Measurements from ENCODE around the gene MAB21L3.

MAB21L3 gene

DNA sequence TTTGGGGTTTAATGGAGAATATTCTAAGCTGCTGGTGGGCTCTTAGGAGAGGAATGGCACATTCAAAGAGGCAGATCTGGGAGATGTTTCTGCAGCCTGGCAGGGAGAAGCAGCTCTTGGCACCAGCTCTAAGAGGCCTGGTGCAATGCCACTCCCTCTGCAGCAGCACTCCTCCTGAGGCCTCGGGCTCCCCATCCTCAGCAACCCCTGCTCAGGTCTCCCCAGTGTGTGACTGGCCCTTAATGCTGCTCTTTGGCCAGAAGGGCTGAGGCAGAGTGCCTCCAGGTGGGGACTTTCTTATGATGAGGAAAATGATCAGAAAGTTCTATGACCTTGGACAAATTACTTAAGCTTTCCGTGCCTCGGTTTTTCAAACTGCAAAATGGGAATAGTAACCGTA, 55.5 kb downstream of the MAB21L3 start:
- DNase-seq = no peak

DNA sequence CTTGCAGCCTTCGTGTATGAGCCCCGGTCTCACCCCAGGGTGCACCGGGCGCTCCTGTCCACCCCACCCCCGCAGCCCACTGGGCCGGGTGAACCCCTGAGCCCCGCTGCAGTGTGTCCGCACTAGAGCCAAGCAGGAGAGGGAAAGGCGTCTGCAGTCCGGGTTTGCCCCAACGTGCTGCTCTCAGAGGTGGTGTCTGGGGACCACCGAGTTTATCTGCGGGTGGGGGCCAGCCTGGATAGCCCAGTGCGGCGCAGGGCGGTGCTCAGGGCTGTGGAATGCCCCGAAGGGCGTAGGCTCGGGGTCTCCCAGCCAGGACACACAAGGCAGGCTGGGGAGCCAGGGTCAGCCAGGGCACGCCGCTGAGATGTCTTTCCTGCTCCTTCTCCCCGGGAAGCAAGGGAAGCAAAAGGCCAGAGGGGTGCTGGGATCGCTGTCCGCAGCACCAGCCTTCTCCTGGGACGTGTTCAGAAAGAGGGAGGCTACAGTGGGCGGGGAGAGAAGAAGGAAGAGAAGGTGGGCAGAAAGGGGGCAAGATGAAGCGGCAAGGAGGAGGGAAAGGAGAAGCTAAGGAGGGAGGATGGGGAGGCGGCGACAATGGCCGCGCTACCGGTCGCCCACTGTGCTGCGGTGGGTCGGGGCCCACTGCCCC, 56.6 kb downstream of the MAB21L3 start:
- peak in 1 of 6 experiments; percentile 27 for DNase-seq

DNA sequence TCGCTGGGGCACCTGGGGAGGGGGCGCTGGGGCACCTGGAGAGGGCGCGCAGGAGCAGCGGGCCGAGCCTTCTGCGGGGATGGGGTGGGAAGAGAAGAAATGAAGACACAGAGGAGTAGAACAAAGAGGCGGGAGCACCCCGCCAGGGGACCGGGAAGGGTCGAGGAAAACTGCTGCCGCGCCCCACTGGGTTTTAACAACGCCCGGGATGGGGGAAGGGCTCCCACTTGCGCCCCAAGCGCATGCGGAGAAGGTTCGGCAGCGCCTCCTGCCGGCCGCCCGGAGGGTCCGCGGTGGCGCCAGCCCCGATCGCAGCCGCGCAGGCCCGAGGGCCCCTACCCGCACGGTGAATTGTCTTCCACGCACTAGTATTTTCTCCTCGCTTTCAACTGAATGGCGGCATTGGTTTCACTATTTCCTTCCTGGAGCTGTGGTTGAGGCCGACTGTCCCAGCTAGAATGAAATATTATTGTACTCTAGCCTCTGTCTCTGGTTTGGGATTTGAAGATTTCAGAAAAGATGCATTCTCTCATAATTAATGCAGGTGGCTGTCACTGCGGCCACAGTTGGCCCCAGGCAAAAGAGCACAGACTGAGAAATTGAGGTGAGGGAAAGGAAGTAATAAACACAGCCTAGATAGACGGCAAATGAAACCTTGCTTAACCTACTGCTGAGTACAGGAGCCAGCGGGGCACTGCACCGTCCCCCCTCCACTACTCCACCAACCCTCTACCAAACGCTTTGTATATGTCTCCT, 57.3 kb downstream of the MAB21L3 start:
- peak; percentile 70 to 87 (median 78) for DNase-seq

DNA sequence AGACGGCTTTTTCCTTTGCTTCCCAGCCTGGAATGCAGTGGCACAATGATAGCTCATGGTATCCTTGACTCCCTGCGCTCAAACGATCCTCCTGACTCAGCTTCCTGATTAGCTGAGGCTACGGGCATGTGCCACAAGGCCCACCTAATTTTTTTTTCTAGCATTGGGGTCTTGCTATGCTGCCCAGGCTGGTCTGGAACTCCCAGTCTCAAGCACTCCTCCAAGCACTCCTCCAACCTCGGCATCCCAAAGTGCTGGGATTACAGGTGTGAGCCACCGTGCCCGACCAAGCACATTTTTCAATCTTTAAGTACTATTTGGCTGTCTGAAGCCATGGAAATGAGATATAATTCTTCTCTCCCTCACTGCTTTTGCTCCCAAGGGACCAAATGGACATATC, 58.7 kb downstream of the MAB21L3 start:
- no peak for DNase-seq

DNA sequence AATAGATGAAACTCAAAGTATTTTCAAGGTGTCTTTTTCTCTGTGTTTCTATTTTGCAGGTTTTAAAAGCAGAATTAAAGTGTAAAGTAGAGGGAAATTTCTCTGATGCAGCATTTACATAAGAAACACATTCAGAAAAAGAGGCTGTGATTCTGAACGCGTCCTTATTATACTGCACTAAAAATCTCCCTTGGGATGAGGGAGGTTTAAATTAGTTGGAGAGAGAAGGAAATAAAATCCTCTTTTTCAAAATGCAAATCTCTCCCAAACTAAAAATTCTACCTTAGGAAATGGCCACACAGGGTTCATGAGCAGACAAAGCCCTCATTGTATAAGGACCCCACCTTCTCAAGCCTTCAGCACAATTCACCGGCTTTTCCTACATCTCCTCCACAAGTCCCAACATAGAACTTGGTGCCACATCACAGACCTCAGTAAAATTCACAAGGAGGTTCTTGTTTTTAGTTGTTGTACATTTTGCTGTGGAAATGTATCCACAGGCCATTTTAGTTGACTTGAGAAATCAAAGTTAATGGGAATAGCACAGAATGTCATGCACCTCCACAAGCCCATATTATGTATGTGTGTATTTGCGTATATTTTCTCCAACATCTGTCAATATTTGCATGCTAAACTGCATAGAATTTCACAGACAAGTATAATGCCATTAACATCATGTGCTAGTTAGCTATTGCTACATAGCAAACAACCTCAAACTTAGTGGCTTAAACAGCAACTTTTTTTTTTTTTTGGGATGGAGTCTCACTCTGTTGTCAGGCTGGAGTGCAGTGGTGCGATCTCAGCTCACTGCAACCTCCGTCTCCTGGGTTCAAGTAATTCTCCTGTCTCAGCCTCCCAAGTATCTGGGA, 59.8 kb downstream of the MAB21L3 start:
- DNase-seq = no peak

DNA sequence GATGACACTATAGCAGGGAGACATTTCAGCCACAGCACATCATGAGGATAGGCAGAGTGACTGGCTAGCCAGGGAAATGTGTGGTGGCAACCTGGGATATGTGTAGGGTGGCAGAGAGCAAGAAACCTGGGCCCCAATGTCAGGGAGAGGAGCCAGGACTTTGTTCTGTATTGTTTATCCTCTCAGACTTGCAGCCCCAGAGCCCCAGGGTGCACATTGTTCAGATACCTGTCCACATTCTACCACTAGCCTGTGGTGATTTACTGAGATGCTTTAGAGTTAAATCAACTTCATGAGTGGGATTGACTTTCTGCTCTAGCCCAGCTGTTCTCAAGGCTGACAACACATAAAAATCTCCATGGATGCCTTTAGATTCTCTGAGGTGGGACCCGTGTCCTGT, 61.5 kb downstream of the MAB21L3 start:
- no peak for DNase-seq

DNA sequence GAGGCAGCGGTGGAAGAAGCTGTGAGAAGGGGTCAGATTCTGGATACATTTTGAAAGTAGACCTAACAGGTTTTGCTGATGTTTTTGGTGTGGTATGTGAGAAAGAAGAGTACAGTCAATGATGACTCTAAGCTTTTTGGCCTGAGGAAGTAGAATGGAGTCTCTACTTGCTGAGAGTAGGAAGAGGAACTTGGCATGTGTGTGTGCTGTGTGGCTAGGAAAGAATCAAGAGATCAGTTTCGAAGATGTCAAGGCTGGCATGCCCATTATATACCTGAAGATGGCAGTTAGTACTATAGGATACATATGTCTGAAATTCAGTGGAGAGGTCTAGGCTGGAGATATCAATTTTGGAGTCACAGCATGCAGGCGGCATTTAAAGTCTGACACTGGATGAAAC, 64.4 kb downstream of the MAB21L3 start:
- DNase-seq = no peak

DNA sequence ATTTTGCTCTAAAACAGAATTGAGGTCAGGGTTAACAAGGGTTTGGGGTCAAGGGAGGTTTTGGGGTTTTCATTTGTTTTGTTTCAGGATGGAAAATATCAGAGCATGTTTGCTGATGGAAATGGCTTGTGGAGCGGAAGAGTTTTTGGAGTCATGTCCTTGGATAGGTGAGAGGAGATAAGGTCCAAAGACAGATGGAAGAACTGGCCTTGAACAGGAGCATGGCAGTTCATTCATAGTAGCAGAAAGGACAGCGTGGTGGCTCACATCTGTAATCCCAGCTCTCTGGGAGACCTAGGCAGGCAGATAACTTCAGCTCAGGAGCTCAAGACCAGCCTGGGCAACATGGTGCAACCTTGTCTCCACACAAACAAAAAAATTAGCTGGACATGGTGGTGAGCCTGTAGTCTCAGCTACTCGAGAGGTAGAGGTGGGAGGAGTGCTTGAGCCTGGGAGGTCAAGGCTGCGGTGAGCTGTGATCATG, 65.1 kb downstream of the MAB21L3 start:
- DNase-seq = no peak

DNA sequence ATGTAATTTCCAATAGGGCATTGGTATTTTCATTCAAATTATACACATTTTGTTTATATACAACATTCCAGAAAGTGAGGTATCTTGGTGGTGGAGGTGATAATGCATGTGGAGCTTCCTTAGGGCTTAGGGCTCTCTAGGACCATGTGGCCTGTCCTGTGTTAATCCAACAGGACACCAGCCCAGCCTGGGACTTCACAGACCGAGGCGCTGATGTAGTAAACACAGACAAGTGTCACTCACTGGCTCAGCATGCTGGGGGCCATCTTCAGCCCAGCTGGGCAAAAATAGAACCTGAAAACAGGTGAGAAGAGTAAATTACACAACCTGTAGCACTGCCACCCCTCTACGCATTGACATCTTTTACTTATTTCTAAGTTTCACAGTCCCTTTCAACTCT, 66.7 kb downstream of the MAB21L3 start:
- no peak for DNase-seq

DNA sequence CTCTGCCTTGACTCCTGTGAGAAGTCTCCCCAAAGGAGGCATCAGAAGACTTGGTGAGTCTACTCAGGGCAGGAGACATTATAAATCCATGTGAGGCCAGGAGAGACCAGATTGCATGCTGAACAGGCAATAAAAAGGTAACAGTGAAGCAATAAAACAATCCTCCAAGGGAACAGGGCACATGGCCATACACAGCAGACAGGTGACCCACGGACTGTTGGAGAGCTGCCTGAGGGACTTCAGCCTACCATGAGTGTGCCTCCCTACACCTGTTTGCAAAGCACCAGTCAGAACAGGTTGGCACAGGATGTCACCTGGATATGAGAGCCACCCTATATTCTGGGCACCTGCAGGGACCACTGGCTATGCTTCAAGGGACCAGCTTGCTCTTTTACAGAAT, 67.6 kb downstream of the MAB21L3 start:
- DNase-seq = no peak

DNA sequence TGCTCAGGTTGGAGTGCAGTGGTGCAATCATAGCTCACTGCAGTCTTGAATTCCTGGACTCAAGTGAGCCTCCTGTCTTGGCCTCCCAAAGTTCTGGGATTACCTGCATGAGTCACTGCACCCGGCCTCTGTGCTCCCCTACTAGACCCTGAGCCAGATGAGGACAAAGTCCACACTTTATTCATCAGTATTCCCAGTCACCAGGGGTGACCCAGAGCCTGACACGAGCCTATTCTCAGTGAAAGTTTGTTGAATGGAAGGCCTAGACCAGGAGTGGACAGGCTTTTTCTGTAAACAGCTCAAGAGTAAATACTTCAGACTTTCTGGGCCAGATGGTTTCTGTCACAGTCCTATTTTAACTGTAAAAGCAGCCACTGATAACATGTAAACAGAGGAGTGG, 68.2 kb downstream of the MAB21L3 start:
- DNase-seq = no peak

DNA sequence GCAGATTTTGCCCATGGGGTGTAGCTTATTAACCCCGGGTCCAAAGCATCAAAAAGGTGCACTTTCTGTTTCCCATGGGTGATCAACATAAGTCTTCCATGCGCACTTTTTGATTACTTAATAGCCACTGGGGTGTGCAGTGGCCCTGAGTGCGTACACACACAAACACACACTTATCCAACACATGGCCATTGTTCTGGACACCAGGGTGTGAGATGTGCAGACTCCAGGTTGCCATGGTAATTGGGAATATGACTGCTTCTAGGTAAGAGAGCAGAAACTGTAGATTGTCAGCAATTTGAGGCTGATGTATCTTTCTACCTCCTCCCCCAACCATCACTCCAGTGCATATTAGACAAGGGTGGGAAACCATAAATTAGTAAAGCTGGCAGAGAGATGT, 68.8 kb downstream of the MAB21L3 start:
- no peak for DNase-seq

DNA sequence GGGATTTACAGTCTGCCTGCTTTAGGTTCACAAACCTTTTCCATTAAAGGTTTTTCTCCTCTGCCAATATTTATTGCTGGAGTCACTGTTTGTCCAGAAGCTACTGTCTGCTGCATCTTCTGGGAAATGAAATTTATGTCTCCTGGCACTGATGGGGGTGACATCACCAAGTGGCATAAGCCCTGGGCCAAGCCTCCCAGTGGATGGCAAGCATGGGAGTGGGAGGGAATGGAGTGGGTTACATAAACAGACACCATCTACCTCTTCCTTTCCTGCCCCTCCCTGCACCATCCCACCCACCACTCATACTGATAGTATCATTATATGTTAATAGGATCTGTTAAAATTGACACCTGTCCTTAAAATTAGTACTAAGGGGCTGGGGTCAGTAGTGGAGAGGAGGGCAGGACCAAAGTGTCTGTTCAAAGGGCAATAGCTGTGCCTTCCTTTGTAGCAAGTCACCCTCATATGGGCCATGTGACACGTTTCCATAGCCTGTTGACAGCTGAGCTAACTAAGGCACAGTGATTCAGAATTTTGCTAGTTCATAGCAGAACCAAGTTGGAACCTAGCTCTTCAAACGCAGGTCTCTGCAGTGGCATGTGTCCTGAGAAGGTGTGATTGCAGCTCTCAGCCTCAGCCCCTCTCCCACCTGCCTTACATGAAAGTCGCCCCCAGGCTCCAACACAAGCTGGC, 71.0 kb downstream of the MAB21L3 start:
- no peak for DNase-seq

Data from stimulated activated naive CD4-positive, alpha-beta T cell (primary cell).